ENCODE data around the gene C3orf80. TPM values are rescaled to one million over a fixed set of nuclear protein-coding genes. Genes with fewer than 3 reads are reported as not detected.

C3orf80 gene
- total and polyA plus RNA-seq, 2 donors (not counting 1 experiment from before 2014, with no cell fraction given): not detected

DNA sequence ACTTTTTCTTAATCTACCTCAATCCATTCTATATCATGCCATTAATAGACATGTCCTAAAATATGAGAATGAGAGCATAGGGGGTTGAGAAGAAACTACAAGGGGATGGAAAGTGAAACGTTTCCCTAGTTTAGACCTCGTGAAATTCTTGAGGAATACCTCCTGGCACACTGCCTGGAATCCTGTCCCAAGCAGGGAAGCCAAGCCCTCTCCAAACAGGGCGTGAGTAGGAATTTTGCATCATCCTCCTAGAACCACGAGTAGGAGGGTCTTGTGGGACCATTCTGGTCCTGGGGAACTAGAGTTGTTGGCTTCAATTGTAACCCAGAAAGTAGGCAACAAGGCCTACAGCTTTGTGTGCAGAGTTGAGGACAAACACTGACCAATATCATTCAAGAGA is 19.6 kb upstream of the C3orf80 start:
- WGBS (ENCODE audit: insufficient coverage): 100% methylated on average over 1 of the region's 4 CpGs
- Histone ChIP-seq H3K9ac (ENCODE audit: low read length) (no peak overlapping the region), H3K9me3 (ENCODE audit: control extremely low read depth in 1 of 3, control insufficient read depth in 2 of 3, insufficient read depth in 1 of 3, low read length in 2 of 3) (no peaks in the 10 kb centered on the region), H3K27me3 (replicated peaks in 1 of 4; ENCODE audit: control extremely low read depth in 1 of 4, control insufficient read depth in 3 of 4, insufficient read depth in 4 of 4, low read length in 3 of 4) (peaks cover 0 to under 1% (median 0%) of the 10 kb centered on the region in 4 experiments), H3K79me2 (ENCODE audit: control insufficient read depth, insufficient read depth, low read length) (no peaks in the 10 kb centered on the region), H3K27ac (ENCODE audit: low read length in 2 of 2) (no peak overlapping the region), H2AFZ (ENCODE audit: insufficient read depth, low read depth, low read length, poor library complexity, severe bottlenecking) (no peak overlapping the region), H4K20me1 (ENCODE audit: control insufficient read depth, insufficient read depth, low read length, poor library complexity, severe bottlenecking) (no peaks in the 10 kb centered on the region), H3K4me3 (ENCODE audit: control extremely low read depth in 1 of 5, extremely low read depth in 1 of 5, insufficient read depth in 1 of 5, low read depth in 2 of 5, low read length in 4 of 5) (no peak overlapping the region), H3K4me1 (ENCODE audit: control insufficient read depth in 2 of 2, insufficient read depth in 2 of 2, low read length in 2 of 2) (no peaks in the 10 kb centered on the region), H3K4me2 (replicated peaks; ENCODE audit: low read depth, low read length, poor library complexity, severe bottlenecking) (no peak overlapping the region), H3K36me3 (replicated peaks in 1 of 2; ENCODE audit: control extremely low read depth in 1 of 2, control insufficient read depth in 1 of 2, extremely low read depth in 1 of 2, insufficient read depth in 2 of 2, low read length in 1 of 2) (no peaks in the 10 kb centered on the region)
- ATAC-seq (ENCODE audit: low read depth) (no peak), DNase-seq (no peak)
- H3K9me3 Mint-ChIP-seq (ENCODE audit: insufficient read depth): no peaks in the 10 kb centered on the region
- POLR2A ChIA-PET: no interaction called here
- H3K4me3 Mint-ChIP-seq: no peak overlapping the region
- no peak for TF ChIP-seq EZH2 (IDR thresholded peaks at IDR 0.05; ENCODE audit: borderline replicate concordance, insufficient read depth, low read depth, low read length, poor library complexity, severe bottlenecking)
- TF ChIP-seq, protein P1, sequence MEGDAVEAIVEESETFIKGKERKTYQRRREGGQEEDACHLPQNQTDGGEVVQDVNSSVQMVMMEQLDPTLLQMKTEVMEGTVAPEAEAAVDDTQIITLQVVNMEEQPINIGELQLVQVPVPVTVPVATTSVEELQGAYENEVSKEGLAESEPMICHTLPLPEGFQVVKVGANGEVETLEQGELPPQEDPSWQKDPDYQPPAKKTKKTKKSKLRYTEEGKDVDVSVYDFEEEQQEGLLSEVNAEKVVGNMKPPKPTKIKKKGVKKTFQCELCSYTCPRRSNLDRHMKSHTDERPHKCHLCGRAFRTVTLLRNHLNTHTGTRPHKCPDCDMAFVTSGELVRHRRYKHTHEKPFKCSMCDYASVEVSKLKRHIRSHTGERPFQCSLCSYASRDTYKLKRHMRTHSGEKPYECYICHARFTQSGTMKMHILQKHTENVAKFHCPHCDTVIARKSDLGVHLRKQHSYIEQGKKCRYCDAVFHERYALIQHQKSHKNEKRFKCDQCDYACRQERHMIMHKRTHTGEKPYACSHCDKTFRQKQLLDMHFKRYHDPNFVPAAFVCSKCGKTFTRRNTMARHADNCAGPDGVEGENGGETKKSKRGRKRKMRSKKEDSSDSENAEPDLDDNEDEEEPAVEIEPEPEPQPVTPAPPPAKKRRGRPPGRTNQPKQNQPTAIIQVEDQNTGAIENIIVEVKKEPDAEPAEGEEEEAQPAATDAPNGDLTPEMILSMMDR (IDR thresholded peaks at IDR 0.05): no peak
- intact Hi-C loops (cut with micrococcal nuclease): no loop called here
- peaks cover 9% of the 10 kb centered on the region for H3K27me3 Mint-ChIP-seq
- CTCF ChIA-PET: no interaction called here
- no peak overlapping the region for H3K27ac Mint-ChIP-seq
- no peaks in the 10 kb centered on the region for H3K4me1 Mint-ChIP-seq

DNA sequence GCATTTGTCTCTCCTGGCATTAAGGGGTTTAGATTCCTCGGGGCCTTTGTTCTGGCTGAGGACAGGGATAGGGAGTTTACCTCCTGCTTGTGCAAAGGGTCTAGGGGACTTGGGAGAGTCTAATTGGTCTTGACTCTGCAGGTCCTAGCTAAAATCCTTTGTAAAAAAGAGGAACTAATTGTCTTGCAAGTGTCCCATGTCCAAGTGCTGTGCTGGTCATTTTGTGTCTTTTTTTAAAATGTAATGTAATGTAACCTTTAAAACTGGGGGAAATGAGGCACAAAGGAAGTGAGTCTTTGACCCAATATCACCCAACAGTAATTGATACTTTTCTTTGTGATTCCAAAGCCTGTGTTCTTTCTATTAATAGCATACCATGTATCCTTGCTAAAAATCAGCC is 14.9 kb upstream of the C3orf80 start:
- ChIA-PET CTCF (no interaction called here), POLR2A (no interaction called here)
- H3K27ac Mint-ChIP-seq: no peak overlapping the region
- no peak overlapping the region for H3K4me3 Mint-ChIP-seq
- WGBS (ENCODE audit: insufficient coverage): 89% methylated on average over 1 of the region's 1 CpG
- TF ChIP-seq, protein P1 (IDR thresholded peaks at IDR 0.05): no peak
- no peak for TF ChIP-seq EZH2 (IDR thresholded peaks at IDR 0.05; ENCODE audit: borderline replicate concordance, insufficient read depth, low read depth, low read length, poor library complexity, severe bottlenecking)
- Histone ChIP-seq H3K36me3 (replicated peaks in 1 of 2; ENCODE audit: control extremely low read depth in 1 of 2, control insufficient read depth in 1 of 2, extremely low read depth in 1 of 2, insufficient read depth in 2 of 2, low read length in 1 of 2) (no peaks in the 10 kb centered on the region), H3K4me2 (replicated peaks; ENCODE audit: low read depth, low read length, poor library complexity, severe bottlenecking) (no peak overlapping the region), H2AFZ (ENCODE audit: insufficient read depth, low read depth, low read length, poor library complexity, severe bottlenecking) (no peak overlapping the region), H3K4me3 (ENCODE audit: control extremely low read depth in 1 of 5, extremely low read depth in 1 of 5, insufficient read depth in 1 of 5, low read depth in 2 of 5, low read length in 4 of 5) (no peak overlapping the region), H3K9me3 (ENCODE audit: control extremely low read depth in 1 of 3, control insufficient read depth in 2 of 3, insufficient read depth in 1 of 3, low read length in 2 of 3) (no peaks in the 10 kb centered on the region), H3K27ac (ENCODE audit: low read length in 2 of 2) (no peak overlapping the region), H3K9ac (ENCODE audit: low read length) (no peak overlapping the region), H3K27me3 (replicated peaks in 1 of 4; ENCODE audit: control extremely low read depth in 1 of 4, control insufficient read depth in 3 of 4, insufficient read depth in 4 of 4, low read length in 3 of 4) (peaks cover 0 to 5% (median 0%) of the 10 kb centered on the region in 4 experiments), H3K79me2 (ENCODE audit: control insufficient read depth, insufficient read depth, low read length) (no peaks in the 10 kb centered on the region), H4K20me1 (ENCODE audit: control insufficient read depth, insufficient read depth, low read length, poor library complexity, severe bottlenecking) (no peaks in the 10 kb centered on the region), H3K4me1 (ENCODE audit: control insufficient read depth in 2 of 2, insufficient read depth in 2 of 2, low read length in 2 of 2) (no peaks in the 10 kb centered on the region)
- intact Hi-C loops (cut with micrococcal nuclease): no loop called here
- no peaks in the 10 kb centered on the region for H3K4me1 Mint-ChIP-seq
- DNase-seq (no peak), ATAC-seq (ENCODE audit: low read depth) (no peak)
- no peaks in the 10 kb centered on the region for H3K9me3 Mint-ChIP-seq (ENCODE audit: insufficient read depth)
- peaks cover 29% of the 10 kb centered on the region for H3K27me3 Mint-ChIP-seq

Data from B cell (primary cell).